GM12864 (cell line): ENCODE measurements around the gene CTNNA3.

Experiments used
- DNase-seq: peaks from one replicate; pipeline ENCODE4 v3.0.0-alpha.2; 2011; ENCODE audit warnings: low read depth
- H3K4me3 ChIP-seq: 2 replicates; pipeline ENCODE4 v1.5.1; 2011; ENCODE audit warnings: mild to moderate bottlenecking, low read depth, low read length, control low read depth
- TF ChIP-seq, protein P1 (sequence below): IDR thresholded peaks from 2 replicates; pipeline ENCODE4 v1.5.1; 2011; ENCODE audit warnings: low read depth, mild to moderate bottlenecking, moderate library complexity, low read length, control low read depth, inconsistent platforms; ENCODE audit errors: missing control alignments

Gene CTNNA3

DNA sequence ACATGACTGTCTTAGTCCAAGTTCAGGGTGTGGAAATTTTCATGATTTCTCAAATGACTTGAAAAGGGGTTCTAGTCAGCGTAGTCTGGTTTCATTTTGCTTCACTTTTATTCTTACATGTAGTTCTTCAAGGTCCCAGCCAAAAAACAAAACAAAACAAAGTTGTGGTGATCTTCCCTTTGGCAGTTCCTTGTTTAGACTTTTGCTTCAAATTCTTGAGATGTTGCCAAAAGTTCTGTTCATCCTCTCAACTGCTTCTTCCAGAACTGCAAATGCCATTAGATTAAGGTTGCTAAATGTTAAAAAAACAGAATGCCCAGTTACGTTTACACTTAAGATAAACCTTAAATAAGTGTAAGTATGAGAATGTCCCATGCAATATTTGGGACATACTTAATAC, 1140.9 kb downstream of the CTNNA3 start:
- no peak overlapping the region for H3K4me3 ChIP-seq
- DNase-seq = no peak
- TF ChIP-seq, protein P1, sequence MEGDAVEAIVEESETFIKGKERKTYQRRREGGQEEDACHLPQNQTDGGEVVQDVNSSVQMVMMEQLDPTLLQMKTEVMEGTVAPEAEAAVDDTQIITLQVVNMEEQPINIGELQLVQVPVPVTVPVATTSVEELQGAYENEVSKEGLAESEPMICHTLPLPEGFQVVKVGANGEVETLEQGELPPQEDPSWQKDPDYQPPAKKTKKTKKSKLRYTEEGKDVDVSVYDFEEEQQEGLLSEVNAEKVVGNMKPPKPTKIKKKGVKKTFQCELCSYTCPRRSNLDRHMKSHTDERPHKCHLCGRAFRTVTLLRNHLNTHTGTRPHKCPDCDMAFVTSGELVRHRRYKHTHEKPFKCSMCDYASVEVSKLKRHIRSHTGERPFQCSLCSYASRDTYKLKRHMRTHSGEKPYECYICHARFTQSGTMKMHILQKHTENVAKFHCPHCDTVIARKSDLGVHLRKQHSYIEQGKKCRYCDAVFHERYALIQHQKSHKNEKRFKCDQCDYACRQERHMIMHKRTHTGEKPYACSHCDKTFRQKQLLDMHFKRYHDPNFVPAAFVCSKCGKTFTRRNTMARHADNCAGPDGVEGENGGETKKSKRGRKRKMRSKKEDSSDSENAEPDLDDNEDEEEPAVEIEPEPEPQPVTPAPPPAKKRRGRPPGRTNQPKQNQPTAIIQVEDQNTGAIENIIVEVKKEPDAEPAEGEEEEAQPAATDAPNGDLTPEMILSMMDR = no peak

DNA sequence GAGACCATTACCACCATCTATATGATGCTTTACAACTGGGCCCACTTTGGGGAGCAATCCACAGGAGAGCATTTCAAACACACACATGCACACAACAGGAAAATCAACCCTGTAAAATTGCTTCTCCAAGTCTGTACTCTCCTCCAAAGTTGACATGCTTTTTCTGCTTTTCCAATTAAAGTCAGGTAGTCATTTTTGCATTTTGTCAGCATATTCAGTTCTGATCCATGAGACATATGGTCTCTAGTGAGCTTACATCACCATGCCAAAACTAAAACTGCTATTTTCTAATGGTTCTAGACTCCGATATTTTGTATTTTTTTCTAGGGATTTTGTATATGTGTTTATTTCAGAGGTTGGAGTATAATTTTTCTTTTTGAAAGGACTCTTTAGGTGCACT, 1143.7 kb downstream of the CTNNA3 start:
- no peak overlapping the region for H3K4me3 ChIP-seq
- DNase-seq = no peak
- TF ChIP-seq, protein P1 = no peak

DNA sequence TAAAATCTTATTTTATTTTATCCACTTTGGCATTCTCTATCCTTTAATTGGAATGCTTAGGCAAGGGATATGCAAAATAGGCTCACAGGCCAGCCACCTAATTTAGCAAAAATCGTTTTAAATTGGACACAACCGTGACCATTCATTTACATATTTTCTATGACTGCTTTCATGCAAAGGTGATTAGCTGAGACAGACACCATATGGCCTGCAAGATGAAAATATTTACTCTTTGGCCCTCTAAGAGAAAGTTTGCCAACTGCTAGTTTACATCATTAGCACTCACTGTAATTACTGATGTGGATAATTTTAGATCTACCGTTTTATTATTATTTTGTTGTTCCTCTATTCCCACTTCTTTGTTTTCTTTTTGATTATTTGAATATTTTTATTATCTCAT, 1145.6 kb downstream of the CTNNA3 start:
- TF ChIP-seq, protein P1 = no peak
- H3K4me3 ChIP-seq = no peak overlapping the region
- no peak for DNase-seq

DNA sequence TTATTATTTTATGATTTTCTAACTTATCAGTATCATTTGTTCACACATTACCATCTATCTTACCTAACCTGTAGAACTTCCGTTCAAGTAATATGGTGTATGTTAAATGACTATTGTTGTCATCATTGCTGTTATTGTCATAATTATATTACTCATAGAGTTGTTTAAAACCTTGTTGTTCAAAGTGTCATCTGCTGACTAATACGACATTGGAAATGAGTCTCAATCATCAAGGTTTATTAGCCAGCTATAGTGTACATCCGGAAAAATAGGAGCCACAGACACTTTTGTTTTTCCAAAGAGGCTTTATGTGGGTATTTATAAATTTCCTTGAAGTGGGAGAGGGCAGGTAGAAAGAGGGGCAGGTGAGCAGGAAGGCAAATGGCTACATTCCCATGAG, 1157.1 kb downstream of the CTNNA3 start:
- H3K4me3 ChIP-seq = no peak overlapping the region
- TF ChIP-seq, protein P1 = no peak
- no peak for DNase-seq

DNA sequence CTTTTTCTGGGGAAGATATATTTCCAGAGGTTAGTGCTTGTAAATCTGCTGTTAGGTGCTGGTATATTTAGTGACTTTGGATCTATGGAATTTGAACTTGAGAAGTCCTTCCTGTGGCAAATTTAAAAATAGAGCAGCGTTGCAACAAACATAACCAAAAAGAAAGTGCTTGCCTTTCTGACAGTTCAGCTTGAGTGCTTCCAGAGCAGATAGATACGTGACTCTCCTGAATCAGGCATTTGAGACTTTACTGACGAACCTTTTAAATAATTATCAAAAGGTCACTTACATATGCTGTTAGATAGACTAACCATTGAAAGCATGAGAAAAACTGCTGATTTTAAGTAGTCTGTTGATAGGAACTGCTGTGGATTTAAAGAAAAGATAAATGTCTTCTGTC, 1157.6 kb downstream of the CTNNA3 start:
- DNase-seq = no peak
- H3K4me3 ChIP-seq = no peak overlapping the region
- TF ChIP-seq, protein P1 = no peak

DNA sequence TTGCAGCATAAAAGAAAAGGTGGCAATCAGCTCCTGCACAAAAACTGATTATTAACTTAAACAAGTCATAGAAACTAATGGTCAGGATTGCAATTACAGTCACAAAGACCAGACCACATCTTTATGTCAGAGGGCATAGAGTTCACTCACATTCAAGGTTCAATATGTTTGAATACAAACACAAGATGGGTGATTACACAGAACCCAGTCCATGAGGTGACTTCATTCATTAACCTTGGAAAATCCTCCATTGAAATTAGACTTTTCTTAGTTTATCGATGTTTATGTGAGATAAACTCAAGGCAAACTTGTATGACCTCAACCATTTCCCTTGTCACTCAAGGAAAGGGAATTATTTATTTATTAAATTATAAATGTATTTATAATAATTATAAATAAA, 1158.8 kb downstream of the CTNNA3 start:
- H3K4me3 ChIP-seq = no peak overlapping the region
- DNase-seq = no peak
- TF ChIP-seq, protein P1 = no peak

DNA sequence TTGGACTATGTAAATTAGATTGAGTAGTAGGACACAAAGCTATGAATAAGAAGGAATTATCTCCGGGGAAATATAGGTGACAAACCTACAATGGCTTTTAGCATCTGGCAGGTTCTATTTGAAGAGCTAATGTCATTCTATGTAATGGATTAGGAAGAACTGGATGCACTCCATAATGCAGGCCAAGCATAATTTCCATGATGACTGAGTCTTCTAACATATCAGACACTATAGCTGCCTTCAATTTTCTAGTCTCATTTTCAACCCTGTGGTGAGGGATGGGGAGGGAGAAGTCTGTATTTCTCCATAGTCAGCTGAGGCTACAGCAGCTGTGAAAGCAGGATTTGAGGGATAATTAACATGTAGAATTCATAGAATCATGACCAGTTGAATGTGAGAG, 1160.6 kb downstream of the CTNNA3 start:
- TF ChIP-seq, protein P1 = no peak
- DNase-seq = no peak
- H3K4me3 ChIP-seq = no peak overlapping the region
